A673 (cell line): ENCODE measurements around the gene GALNTL6. TPM values are rescaled to one million over a fixed set of nuclear protein-coding genes. Genes with fewer than 3 reads are reported as not detected.
"Not testable (repeated sequence)": the region's sequence is repeated elsewhere in the genome, so short reads cannot be mapped to it uniquely, and the experiment has no call there.

Source experiments
- BruUV-seq: library from RNA; stranded (reverse); fragments of 400-500 nt; replicated peaks from 2 replicates; lab custom pipeline; 2021; lab: Mats Ljungman, UMichigan
- CTCF ChIA-PET: fragments of 300-600 bp; sonication (Branson Sonifier 250); formaldehyde crosslinking; loops from one replicate; lab custom pipeline; 2022; ENCODE audit warnings: antibody characterized with exemption; lab: Charles Lee
- POLR2A ChIA-PET: fragments of 300-600 bp; sonication (Branson Sonifier 250); formaldehyde crosslinking; loops from one replicate; lab custom pipeline; 2022; ENCODE audit warnings: antibody characterized with exemption; ENCODE audit not compliant: low non-redundant PET; lab: Charles Lee
- DNase-seq: peaks from one replicate; pipeline ENCODE4 v3.0.0-alpha.2; 2015; ENCODE audit warnings: low spot score
- H3K27ac ChIP-seq: fragments of 200-600 bp; sonication (generic); 2 replicates; pipeline ENCODE4 v1.5.1; 2016; ENCODE audit warnings: mixed run types, low read depth, mild to moderate bottlenecking, mixed read lengths, antibody characterized with exemption, low read length; ENCODE audit not compliant: poor library complexity, severe bottlenecking
- H3K27me3 ChIP-seq: fragments of 200-600 bp; sonication (generic); replicated peaks from 2 replicates; pipeline ENCODE4 v1.6.1; 2017; ENCODE audit warnings: mixed run types, low read depth, mild to moderate bottlenecking, mixed read lengths, antibody characterized with exemption, low read length; ENCODE audit not compliant: insufficient read depth, poor library complexity
- H3K36me3 ChIP-seq: fragments of 200-600 bp; sonication (generic); 2 replicates; pipeline ENCODE4 v1.6.1; 2016; ENCODE audit warnings: mixed run types, mild to moderate bottlenecking, mixed read lengths, antibody characterized with exemption, low read length; ENCODE audit not compliant: insufficient read depth, poor library complexity, severe bottlenecking
- H3K4me1 ChIP-seq: fragments of 200-600 bp; sonication (generic); 2 replicates; pipeline ENCODE4 v1.6.1; 2017; ENCODE audit warnings: mixed run types, mild to moderate bottlenecking, mixed read lengths, antibody characterized with exemption, low read length; ENCODE audit not compliant: insufficient read depth, poor library complexity, severe bottlenecking
- H3K4me3 ChIP-seq: fragments of 200-600 bp; sonication (generic); 2 replicates; pipeline ENCODE4 v1.5.1; 2016; ENCODE audit warnings: low read depth, mixed run types, mild to moderate bottlenecking, mixed read lengths, low read length; ENCODE audit not compliant: poor library complexity, severe bottlenecking
- H3K9me3 ChIP-seq: fragments of 200-600 bp; sonication (generic); 2 replicates; pipeline ENCODE4 v1.6.1; 2016; ENCODE audit warnings: mixed run types, low read depth, mild to moderate bottlenecking, mixed read lengths, antibody characterized with exemption, low read length; ENCODE audit not compliant: poor library complexity, severe bottlenecking
- CTCF ChIP-seq: fragments of 300-800, 200-600 bp; sonication (generic); conservative IDR thresholded peaks from 2 replicates; pipeline ENCODE4 v1.5.1; 2017; ENCODE audit warnings: low read depth, mild to moderate bottlenecking, antibody characterized with exemption, low read length, moderate library complexity, mixed read lengths
- EZH2 ChIP-seq: fragments of 200-600 bp; sonication (generic); IDR thresholded peaks from 2 replicates; pipeline ENCODE4 v1.6.1; 2017; ENCODE audit warnings: borderline replicate concordance, low read depth, mild to moderate bottlenecking, mixed read lengths, antibody characterized with exemption, low read length; ENCODE audit not compliant: poor library complexity, severe bottlenecking
- intact Hi-C: fragments of 100-400 bp; cut with micrococcal nuclease; formaldehyde crosslinking; loops from one replicate; pipeline ENCODE4 v1.10.0; 2022; ENCODE audit not compliant: unreplicated experiment
- total RNA-seq: library from RNA; stranded (reverse); gene quantifications from 2 replicates; pipeline ENCODE4 v1.2.3, GENCODE V29; 2021

The GALNTL6 gene
- total RNA-seq, 1 experiment from 2014 or later = 0.30 TPM

DNA sequence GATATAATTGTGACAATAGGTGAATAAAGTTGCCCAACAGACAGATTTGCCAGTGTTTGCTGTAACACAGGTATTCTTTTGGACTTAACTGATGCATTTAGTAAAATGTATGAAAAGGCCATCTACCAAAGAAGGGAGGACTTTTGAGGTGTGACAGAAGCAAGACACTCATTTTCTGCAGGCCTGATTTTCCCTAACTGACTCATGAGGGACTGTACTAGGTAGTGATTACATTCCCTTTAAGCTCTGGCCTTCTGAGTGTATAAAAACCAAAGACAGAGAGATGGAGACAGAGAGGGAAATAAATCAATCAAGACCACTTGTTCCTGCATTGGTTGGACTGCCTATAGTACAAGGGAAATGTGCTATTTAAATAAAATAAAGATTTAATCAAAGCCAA, 1204.6 kb downstream of the GALNTL6 start:
- Histone ChIP-seq H3K9me3 (no peaks in the 10 kb centered on the region), H3K36me3 (no peaks in the 10 kb centered on the region), H3K4me1 (peaks cover 61% of the 10 kb centered on the region), H3K27ac (no peak overlapping the region), H3K4me3 (no peak overlapping the region), H3K27me3 (no peaks in the 10 kb centered on the region)
- DNase-seq = no peak
- BruUV-seq = no TSS peak
- ChIA-PET CTCF (no interaction called here), POLR2A (no interaction called here)
- intact Hi-C loops = no loop called here
- TF ChIP-seq EZH2 (no peak), CTCF (no peak)

DNA sequence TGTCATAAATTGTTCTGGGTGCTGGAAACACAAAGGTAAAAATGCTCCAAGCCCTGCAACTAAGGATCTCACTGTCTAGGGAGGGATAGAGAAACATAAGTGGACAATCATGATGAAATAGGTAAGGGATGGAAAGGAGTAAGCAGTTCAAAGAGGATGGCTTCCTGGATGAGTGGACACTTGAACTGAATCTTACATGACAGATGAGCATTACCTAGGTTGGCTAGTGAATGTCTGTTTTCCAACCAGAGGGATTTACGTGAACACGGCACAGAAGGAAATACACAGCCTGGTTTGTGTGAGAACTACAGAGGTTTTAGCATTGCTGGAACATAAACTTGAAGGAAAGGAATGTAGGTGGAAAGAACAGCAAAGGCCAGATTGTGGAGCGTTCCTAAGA, 1205.2 kb downstream of the GALNTL6 start:
- CTCF ChIA-PET = no interaction called here
- TF ChIP-seq EZH2 (no peak), CTCF (no peak)
- no peaks in the 10 kb centered on the region for H3K36me3 ChIP-seq
- no peaks in the 10 kb centered on the region for H3K9me3 ChIP-seq
- H3K27ac ChIP-seq = no peak overlapping the region
- no peak for DNase-seq
- H3K27me3 ChIP-seq = no peaks in the 10 kb centered on the region
- no TSS peak for BruUV-seq
- intact Hi-C loops = no loop called here
- peaks cover 61% of the 10 kb centered on the region for H3K4me1 ChIP-seq
- POLR2A ChIA-PET = no interaction called here
- H3K4me3 ChIP-seq = no peak overlapping the region

DNA sequence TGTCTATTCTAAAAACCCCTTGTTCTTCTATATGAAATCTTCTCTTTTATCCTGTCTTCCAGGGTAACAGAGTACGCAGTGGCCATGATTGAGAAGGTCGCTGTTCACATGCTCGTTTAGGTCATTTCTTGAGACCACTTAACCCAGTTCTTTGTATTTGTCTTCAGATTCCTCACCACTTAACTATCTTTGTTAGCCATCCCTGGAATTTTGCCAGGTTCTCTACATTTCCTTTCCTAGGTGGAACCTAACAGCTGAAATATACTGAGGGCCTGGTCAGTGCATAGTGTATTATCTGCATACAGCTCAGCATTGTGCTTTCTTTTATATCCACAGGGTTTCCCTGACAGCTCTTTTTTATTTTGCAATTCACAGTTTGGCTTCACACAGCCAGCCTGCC, 1206.5 kb downstream of the GALNTL6 start:
- Histone ChIP-seq H3K4me1 (peaks cover 59% of the 10 kb centered on the region), H3K27ac (peak overlapping the region; percentile 94), H3K36me3 (no peaks in the 10 kb centered on the region), H3K9me3 (no peaks in the 10 kb centered on the region), H3K4me3 (no peak overlapping the region), H3K27me3 (no peaks in the 10 kb centered on the region)
- intact Hi-C loops = loop anchor here (5.0 kb wide), 1 partner anchor 1323 kb away; no protein-coding TSS in a partner anchor
- no peak for DNase-seq
- no peak for TF ChIP-seq CTCF
- TF ChIP-seq EZH2 = no peak
- POLR2A ChIA-PET = no interaction called here
- BruUV-seq = no TSS peak
- CTCF ChIA-PET = no interaction called here

- intact Hi-C loops = loop anchor here (1.0 to 5.0 kb wide), 3 partner anchors 127 to 1320 kb away; no protein-coding TSS in a partner anchor
- not testable (repeated sequence) for BruUV-seq
Observed at GRCh38 chr4:173021746-173022573, 1208.8 kb downstream of the GALNTL6 start.

More at GRCh38 chr4:173021746-173022573, 1208.8 kb downstream of the GALNTL6 start:
- H3K4me3 ChIP-seq, H3K9me3 ChIP-seq, POLR2A ChIA-PET, H3K36me3 ChIP-seq, H3K27me3 ChIP-seq: not testable (repeated sequence)
- peak; percentile 92 for DNase-seq
- Histone ChIP-seq H3K4me1 (peaks cover 55% of the 10 kb centered on the region), H3K27ac (peak overlapping the region; percentile 94)
- CTCF ChIA-PET = interaction anchor here (0.7 to 1.8 kb wide), 3 partner anchors 9 to 458 kb away, joined by 4 to 7 read pairs (median 5); no protein-coding TSS in a partner anchor
